Fibroblast of lung (primary cell): ENCODE measurements around the gene KAZALD1.

Experiments
- CTCF ChIP-seq, 2 donors: IDR thresholded peaks in 1 of 2; conservative IDR thresholded peaks in 1 of 2; 1 replicate in 1 of 2; 2 replicates in 1 of 2; pipeline ENCODE4 v1.5.1; 2011 to 2012; ENCODE audit warnings: low read length in 2 of 2, control low read depth in 1 of 2, inconsistent platforms in 1 of 2, low read depth in 1 of 2, mild to moderate bottlenecking in 1 of 2
- EZH2 ChIP-seq: IDR thresholded peaks from 2 replicates; pipeline ENCODE4 v1.5.1; 2012; ENCODE audit warnings: low read length, control low read depth, mild to moderate bottlenecking; ENCODE audit errors: missing control alignments

DNA sequence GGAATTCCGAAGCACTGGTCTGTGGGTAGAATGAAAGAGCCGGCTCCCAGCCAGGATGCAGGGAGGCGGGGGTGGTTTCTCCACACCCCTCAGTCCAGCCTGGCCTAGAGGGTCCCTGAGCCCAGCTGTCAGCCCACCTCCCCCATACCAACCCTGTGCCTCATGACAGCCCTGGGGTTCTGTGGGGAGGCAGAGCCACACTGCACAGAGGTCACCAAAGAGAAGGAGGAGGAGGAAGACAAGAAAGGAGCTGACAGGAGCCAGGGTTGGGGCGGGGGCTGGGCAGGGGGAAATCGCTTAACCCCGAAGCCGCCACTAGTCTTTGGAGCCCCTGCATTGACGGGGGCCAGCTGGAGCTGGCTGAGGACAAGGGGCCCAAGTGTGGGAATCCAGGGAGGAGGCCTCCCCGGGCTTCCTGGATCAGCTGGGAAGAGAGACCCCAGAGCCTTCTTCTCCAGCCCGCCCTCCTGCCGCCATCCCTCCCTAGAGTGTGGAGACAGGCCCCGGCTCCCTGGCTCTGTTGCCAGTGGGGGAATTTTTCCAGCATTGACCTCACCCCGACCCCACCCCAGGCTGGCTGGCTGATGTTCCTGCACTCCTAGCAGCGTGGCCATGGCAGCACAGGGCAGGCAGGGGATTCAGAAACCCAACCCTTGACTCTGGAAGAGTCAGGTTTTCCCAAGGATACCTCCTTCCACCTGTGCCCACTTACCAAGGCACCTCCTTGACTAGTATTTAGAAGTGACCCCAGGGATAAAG lies 32.5 kb downstream of the KAZALD1 start:
- TF ChIP-seq EZH2 (no peak), CTCF (conservative IDR thresholded peaks at IDR 0.05 in 1 of 2, IDR thresholded peaks at IDR 0.05 in 1 of 2; ENCODE audit: low read depth in 1 of 2, low read length in 2 of 2) (no peak)
